ENCODE results near the gene RANBP9.

RANBP9 gene

GRCh38 chr6:13722880-13723279, 11.2 kb upstream of the RANBP9 start:
- TF ChIP-seq FOXP2 (optimal IDR thresholded peaks at IDR 0.05; ENCODE audit: borderline replicate concordance, extremely low read depth, extremely low read length, insufficient read depth) (no peak), POLR2AphosphoS5 (IDR thresholded peaks at IDR 0.05; ENCODE audit: low read depth, low read length) (no peak), TAF1 (IDR thresholded peaks at IDR 0.05; ENCODE audit: borderline replicate concordance, insufficient read depth, low read length) (no peak)
- TF ChIP-seq, protein P1, sequence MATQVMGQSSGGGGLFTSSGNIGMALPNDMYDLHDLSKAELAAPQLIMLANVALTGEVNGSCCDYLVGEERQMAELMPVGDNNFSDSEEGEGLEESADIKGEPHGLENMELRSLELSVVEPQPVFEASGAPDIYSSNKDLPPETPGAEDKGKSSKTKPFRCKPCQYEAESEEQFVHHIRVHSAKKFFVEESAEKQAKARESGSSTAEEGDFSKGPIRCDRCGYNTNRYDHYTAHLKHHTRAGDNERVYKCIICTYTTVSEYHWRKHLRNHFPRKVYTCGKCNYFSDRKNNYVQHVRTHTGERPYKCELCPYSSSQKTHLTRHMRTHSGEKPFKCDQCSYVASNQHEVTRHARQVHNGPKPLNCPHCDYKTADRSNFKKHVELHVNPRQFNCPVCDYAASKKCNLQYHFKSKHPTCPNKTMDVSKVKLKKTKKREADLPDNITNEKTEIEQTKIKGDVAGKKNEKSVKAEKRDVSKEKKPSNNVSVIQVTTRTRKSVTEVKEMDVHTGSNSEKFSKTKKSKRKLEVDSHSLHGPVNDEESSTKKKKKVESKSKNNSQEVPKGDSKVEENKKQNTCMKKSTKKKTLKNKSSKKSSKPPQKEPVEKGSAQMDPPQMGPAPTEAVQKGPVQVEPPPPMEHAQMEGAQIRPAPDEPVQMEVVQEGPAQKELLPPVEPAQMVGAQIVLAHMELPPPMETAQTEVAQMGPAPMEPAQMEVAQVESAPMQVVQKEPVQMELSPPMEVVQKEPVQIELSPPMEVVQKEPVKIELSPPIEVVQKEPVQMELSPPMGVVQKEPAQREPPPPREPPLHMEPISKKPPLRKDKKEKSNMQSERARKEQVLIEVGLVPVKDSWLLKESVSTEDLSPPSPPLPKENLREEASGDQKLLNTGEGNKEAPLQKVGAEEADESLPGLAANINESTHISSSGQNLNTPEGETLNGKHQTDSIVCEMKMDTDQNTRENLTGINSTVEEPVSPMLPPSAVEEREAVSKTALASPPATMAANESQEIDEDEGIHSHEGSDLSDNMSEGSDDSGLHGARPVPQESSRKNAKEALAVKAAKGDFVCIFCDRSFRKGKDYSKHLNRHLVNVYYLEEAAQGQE (IDR thresholded peaks at IDR 0.05; ENCODE audit: insufficient read depth in 1 of 2, low read depth in 2 of 2, low read length in 2 of 2): no peak

DNA sequence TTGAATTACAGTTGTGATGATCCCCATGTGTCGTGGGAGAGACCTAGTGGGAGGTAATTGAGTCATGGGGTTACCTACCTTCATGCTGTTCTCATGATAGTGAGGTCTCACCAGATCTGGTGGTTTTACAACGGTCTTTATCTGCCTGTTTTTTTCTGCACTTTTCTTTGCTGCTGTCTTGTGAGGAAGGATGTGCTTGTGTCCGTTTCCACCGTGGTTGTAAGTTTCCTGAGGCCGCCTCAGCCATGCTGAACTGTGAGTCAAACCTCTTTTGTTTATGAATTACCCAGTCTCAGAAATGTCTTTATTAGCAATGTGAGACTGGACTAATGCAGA, 6.5 kb upstream of the RANBP9 start:
- TF ChIP-seq FOXP2 (optimal IDR thresholded peaks at IDR 0.05; ENCODE audit: borderline replicate concordance, extremely low read depth, extremely low read length, insufficient read depth) (no peak), POLR2AphosphoS5 (IDR thresholded peaks at IDR 0.05; ENCODE audit: low read depth, low read length) (no peak), SIN3A (IDR thresholded peaks at IDR 0.05; ENCODE audit: borderline replicate concordance, insufficient read depth, low read length) (no peak), TAF1 (IDR thresholded peaks at IDR 0.05; ENCODE audit: borderline replicate concordance, insufficient read depth, low read length) (no peak)
- TF ChIP-seq, protein P1 (IDR thresholded peaks at IDR 0.05; ENCODE audit: insufficient read depth in 1 of 2, low read depth in 2 of 2, low read length in 2 of 2): no peak

DNA sequence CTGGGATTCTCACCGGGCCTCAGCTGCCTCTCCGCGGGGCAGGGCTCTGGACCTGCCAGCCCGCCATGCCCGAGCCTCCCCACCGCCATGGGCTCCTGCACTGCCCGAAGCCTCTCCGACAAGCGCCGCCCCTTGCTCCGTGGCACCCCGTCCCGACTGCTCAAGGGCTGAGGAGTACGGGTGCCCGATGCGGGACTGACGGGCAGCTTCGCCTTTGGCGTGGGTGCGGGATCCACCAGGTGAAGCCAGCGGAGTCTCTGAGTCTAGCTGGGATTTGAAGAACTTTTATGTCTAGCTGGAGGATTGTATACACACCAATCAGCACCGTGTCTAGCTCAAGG, 5.3 kb upstream of the RANBP9 start:
- TF ChIP-seq SIN3A (IDR thresholded peaks at IDR 0.05; ENCODE audit: borderline replicate concordance, insufficient read depth, low read length): no peak
- no peak for TF ChIP-seq TAF1 (IDR thresholded peaks at IDR 0.05; ENCODE audit: borderline replicate concordance, insufficient read depth, low read length)
- TF ChIP-seq, protein P1 (IDR thresholded peaks at IDR 0.05; ENCODE audit: insufficient read depth in 1 of 2, low read depth in 2 of 2, low read length in 2 of 2): no peak
- TF ChIP-seq FOXP2 (optimal IDR thresholded peaks at IDR 0.05; ENCODE audit: borderline replicate concordance, extremely low read depth, extremely low read length, insufficient read depth): no peak
- no peak for TF ChIP-seq POLR2AphosphoS5 (IDR thresholded peaks at IDR 0.05; ENCODE audit: low read depth, low read length)

DNA sequence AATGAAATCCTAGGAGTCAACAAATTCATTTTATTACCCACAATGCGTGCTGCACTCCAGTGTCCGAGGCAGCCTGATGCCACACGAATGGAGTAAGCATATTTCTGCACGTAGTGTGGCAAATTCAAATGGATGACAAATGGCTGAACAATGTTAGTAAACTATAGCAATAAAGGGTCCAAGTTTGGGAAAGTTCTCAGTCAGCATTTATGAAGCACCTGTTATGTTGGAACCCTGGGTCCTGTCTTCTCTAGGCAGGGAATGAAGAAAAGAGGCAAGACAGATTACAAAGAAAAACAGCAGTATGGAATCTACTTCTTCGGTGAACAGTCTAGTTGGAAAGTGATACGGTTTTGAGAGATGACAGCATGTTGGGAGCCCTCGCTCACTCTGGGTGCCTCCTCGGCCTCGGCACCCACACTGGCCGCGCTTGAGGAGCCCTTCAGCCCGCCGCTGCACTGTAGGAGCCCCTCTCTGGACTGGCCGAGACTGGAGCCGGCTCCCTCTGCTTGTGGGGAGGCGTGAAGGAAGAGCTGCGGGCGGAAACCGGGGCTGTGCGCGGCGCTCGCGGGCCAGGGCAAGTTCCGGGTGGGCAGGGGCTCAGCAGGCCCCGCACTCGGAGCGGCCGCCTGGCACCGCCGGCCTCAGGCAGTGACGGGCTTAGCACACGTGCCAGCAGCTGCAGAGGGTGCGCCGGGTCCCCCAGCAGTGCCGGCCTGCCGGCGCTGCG, 4.8 kb upstream of the RANBP9 start:
- TF ChIP-seq FOXP2 (optimal IDR thresholded peaks at IDR 0.05; ENCODE audit: borderline replicate concordance, extremely low read depth, extremely low read length, insufficient read depth) (no peak), TAF1 (IDR thresholded peaks at IDR 0.05; ENCODE audit: borderline replicate concordance, insufficient read depth, low read length) (no peak), POLR2AphosphoS5 (IDR thresholded peaks at IDR 0.05; ENCODE audit: low read depth, low read length) (no peak), SIN3A (IDR thresholded peaks at IDR 0.05; ENCODE audit: borderline replicate concordance, insufficient read depth, low read length) (no peak)
- TF ChIP-seq, protein P1 (IDR thresholded peaks at IDR 0.05; ENCODE audit: insufficient read depth in 1 of 2, low read depth in 2 of 2, low read length in 2 of 2): no peak

Measured in PFSK-1 (cell line).